ENCODE data around the gene STK31.
"Not testable (repeated sequence)": the region's sequence is repeated elsewhere in the genome, so short reads cannot be mapped to it uniquely, and the experiment has no call there.

STK31 gene

DNA sequence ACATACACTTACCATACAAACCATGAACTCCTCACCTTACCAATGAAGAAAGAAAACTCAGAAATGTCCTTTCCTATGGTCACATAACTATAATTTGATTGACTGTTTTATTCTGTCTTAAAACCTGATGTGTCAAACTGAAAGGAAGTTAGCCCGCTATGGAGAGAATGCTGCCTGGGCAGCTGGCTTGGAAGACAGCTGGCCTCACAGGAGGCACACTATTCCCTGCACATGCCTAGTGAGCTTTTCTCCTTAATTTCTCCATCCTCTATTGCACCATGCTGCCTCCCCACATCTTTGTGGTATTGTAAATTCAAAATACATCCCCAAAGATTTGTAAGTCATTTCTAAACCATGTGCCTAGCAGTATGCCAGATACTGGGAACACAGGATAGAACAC, 163.3 kb downstream of the STK31 start:
- DNase-seq (ENCODE audit: low read depth in 1 of 2, low spot score in 1 of 2) = no peak
- no peak overlapping the region for H3K4me3 ChIP-seq (replicated peaks; ENCODE audit: insufficient read depth, low read length)
- TF ChIP-seq GABPA (IDR thresholded peaks at IDR 0.05; ENCODE audit: low read depth) (no peak), SPI1 (IDR thresholded peaks at IDR 0.05; ENCODE audit: borderline replicate concordance, low read depth) (no peak), REST (IDR thresholded peaks at IDR 0.05; ENCODE audit: insufficient replicate concordance, low read depth) (no peak), POLR2AphosphoS5 (IDR thresholded peaks at IDR 0.05; ENCODE audit: low read depth) (no peak)
- TF ChIP-seq, protein P1, sequence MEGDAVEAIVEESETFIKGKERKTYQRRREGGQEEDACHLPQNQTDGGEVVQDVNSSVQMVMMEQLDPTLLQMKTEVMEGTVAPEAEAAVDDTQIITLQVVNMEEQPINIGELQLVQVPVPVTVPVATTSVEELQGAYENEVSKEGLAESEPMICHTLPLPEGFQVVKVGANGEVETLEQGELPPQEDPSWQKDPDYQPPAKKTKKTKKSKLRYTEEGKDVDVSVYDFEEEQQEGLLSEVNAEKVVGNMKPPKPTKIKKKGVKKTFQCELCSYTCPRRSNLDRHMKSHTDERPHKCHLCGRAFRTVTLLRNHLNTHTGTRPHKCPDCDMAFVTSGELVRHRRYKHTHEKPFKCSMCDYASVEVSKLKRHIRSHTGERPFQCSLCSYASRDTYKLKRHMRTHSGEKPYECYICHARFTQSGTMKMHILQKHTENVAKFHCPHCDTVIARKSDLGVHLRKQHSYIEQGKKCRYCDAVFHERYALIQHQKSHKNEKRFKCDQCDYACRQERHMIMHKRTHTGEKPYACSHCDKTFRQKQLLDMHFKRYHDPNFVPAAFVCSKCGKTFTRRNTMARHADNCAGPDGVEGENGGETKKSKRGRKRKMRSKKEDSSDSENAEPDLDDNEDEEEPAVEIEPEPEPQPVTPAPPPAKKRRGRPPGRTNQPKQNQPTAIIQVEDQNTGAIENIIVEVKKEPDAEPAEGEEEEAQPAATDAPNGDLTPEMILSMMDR (IDR thresholded peaks at IDR 0.05; ENCODE audit: insufficient read depth, low read length) = no peak
- H3K27ac ChIP-seq (replicated peaks) = no peak overlapping the region
- no peaks in the 10 kb centered on the region for H3K27me3 ChIP-seq (ENCODE audit: insufficient read depth, poor library complexity, severe bottlenecking)

DNA sequence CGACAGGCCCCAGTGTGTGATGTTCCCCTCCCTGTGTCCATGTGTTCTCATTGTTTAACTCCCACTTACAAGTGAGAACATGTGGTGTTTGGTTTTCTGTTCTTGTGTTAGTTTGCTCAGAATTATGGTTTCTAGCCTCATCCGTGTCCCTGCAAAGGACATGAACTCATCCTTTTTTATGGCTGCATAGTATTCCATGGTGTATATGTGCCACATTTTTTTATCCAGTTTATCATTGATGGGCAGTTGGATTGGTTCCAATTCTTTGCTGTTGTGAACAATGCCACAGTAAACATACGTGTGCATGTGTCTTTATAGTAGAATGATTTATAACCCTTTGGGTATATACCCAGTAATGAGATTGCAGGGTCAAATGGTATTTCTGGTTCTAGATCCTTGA, 166.5 kb downstream of the STK31 start:
- DNase-seq (ENCODE audit: low read depth in 1 of 2, low spot score in 1 of 2); H3K27me3 ChIP-seq (ENCODE audit: insufficient read depth, poor library complexity, severe bottlenecking); H3K4me3 ChIP-seq (replicated peaks; ENCODE audit: insufficient read depth, low read length); H3K27ac ChIP-seq (replicated peaks): not testable (repeated sequence)

Measured in HL-60 (cell line).